Mucosa of gallbladder (tissue), 1 donor: ENCODE data around the gene CX3CR1. TPM values are rescaled to one million over a fixed set of nuclear protein-coding genes. Genes with fewer than 3 reads are reported as not detected.

ENCODE experiments used
- DNase-seq: peaks from one replicate; pipeline ENCODE4 v3.0.0-alpha.2; 2020; ENCODE audit warnings: low spot score
- total RNA-seq: library from RNA; stranded (reverse); gene quantifications from one replicate; pipeline ENCODE4 v1.2.1, GENCODE V29; 2021
- donor health status: DM: no; HTN: no; CAD: no.

CX3CR1 gene
- total RNA-seq, 1 donor from 2014 or later, result 22.6 TPM

DNA sequence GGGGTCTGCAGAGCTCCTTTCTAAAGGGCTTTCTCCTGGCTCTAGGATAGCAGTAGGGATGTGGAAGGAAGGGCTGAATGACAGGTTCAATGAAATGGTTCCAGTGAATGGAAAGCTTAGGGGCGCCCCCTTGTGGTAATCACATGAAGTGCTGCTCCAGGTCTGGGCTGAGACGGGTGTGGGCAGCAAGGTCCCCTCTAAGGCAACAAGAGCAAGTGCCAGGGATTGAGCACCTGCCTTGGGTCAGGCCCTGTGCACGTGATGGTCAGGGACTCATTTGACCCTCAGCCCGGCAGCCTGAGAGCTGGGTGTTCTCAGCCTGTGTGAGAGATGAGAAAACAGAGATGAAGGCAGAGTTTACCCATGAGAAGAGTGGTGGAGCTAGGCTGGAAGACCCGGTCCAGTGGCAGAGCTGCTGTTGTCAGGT lies 12.1 kb upstream of the CX3CR1 start:
- DNase-seq, result peak; percentile 62

DNA sequence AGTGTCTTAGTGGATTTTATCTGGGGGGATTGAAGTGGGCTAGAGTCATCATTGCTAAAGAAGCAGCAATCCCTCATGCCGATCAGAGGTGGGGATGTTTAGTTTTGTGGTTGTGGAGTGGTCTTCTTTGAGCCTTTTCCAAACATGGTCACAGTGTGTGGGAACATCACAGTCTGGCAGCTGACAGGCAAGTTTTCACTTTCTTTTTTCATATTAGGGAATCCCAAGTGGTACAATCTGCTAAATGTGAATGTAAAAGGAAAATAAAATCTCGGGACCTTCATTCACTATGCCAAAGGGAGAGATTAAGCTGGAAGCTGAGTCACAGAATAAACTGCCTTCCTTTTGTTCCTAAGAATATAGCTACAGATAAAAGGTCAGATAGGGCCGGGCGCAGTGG lies 10.4 kb upstream of the CX3CR1 start:
- DNase-seq, result no peak

DNA sequence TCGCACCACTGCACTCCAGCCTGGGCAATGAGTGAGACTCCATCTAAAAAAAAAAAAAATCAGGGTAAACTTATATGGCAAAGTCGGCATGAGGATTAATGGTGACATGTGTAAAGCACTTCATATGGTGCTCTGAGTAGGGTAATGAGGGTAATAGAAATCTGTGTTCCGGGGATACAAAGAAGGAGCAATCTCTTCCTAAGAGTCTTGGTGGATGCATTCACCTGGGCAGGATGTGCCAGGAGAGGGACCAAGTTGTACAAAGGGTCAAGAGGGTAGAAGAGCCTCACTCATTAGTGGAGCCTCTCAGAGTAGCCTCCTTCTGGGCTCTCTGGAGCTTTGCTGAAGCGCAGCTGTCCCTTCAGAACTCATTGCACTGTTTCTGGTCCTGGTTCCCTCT lies 9.3 kb upstream of the CX3CR1 start:
- DNase-seq, result no peak

DNA sequence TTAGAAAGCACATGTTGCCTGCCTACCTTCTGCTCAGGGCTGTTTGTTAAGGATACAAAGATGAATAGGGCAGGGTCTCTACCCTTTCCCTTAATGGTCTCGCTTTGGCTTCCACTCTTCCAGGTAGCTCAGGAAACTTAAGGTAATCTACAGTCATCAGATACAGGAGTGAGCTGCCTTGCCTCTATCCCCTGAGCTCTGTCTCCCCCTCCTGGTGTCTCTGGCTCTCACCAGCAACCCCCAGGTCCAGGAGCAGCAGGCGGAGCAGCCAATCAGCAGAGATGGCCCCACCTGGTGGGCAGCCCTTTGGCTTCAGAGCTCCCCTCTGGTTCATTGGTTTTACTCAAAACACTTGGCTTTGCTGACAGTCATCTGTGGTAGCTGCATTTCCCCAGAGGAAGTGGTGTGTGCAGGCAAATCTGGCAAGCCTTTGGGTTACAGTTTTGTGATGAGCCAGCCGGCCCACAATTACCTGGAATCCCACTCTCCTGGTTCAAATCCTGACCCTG lies 8.5 kb upstream of the CX3CR1 start:
- peak; percentile 77 for DNase-seq

DNA sequence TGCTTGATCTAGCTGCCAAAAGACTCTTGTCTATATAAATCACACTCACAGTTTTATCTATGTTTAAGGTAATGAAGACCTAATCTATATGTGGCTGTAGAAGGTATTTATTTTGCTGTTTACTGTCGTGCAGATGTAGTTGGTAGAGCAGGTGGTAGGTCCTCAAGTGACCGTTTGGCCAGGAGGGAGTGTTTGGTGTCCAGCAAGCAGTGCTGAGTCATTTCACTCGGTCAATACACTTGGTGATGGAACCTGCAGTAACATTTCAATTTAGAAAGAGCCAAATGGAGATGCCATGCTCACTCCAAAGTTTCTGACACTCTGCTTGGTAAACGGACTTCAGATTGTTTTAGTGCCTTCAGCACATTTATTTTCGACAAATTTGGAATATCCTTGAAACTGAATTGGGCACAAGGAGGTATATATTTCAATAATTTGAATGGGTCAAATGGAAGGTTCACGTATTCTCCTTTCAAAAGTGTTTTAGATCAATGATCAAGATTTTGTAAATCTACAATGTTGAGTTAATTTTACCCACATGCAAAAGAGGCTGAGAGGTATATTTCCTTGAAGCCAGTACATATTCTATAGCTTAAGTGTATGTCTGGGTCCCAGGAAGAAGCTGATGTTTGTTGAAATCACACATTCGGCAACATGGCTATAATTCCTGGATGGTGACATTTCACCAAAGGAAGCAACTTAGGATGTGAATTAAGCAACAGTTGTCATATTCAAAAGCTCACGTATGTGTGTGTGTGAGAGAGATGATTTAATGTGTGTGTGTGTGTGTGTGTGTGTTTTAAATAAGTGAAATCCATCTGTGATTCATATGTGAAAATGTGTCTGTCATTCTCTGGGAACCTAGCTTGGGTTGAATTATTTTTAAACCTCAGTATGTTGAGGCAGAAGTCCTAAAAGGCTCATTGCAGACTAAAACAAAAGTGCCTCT lies 7.7 kb upstream of the CX3CR1 start:
- no peak for DNase-seq

DNA sequence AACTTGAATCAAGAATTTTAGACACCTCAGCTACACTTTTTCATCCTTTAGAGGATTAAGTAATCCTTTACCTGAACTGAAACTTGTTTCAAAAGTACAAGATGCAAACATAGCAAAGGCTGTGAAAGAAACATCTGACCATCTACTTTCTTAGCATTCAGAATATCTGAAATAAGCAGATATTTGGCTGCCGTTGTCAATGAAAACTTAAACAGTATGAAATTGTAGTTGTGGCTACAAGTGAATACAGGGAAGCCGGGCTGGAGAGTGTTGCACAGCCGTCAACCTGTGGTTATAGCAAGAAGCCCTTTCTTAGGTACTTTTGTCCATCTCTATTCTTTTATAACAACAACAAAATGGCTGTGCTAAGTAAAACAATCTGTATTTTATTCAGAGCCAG lies 6.9 kb upstream of the CX3CR1 start:
- no peak for DNase-seq

DNA sequence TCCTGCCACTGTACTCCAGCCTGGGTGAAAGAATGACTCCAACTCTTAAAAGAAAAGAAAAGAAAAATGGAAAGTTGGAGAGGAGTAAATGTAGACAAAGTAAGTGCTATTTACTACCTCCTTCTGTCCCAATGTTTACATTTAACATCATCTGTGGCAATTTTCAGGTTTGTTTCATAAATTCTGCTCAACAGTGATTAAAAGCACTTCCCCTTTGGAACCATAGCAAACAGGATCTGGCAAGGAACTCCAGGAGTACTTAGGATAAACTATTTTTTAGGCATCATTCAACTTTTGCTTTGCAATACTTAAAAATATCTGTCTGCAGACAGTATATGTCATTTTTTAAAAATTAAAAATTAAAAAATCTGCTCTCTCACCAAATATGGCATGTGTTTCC lies 5.5 kb upstream of the CX3CR1 start:
- DNase-seq, result no peak

DNA sequence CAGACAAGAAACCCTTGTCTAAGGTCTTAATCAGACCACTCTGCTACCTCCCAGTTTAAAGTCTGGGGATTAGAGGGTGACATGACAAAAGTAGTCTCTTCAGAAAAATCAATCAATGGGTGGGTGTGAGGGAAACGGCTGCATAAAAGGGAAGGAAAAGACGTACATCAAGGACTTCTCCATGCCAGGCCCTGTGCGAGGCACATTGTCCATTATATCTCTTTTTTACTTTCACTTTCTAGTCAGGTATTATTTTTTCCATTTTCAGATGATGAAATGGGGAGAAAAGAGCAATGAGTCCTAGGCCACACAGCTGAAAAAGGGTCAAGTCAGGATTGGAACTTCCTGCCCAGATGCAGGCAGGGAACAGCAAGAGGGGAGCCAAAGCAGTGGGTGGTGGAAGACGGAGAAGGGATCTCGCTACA lies 4.6 kb upstream of the CX3CR1 start:
- no peak for DNase-seq

DNA sequence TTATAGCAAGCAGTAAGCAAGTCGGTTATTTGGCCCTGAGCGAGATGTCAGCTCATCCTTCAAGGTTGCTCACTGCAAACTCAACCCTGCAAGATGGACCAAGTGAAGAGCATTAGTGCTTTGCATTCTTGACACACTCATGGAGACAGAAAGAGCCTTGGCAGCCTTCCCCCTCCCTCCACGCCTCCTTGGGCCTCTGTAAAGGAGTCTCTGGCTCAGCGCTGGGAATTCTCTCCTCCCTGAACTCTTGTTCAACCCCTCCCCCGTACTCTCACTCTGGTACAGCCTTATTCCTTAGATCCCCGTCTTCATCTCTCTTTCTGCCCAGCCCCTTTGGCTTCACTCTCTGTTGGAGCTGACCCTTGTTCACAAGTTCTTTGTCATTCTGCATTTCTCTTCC lies 2.2 kb upstream of the CX3CR1 start:
- no peak for DNase-seq

DNA sequence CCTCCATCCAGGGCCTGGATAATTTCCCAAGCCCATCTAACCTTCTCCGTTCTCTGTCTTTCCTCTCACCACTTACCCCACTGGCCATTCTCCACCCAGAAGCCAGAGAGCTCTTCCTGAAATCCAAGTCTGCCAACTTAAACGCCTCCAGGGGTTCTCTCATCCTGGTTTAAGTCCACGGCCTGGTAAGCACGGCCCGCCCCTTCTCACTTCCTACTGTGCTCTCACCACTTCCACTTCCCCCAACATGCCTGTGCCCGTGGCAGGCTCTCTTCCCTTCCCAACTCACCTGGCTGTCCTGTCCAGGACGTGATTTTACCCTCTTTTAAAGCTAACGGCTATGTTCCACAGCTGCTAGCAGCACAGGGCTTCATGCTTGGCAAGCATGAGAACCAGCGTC lies 1.7 kb upstream of the CX3CR1 start:
- no peak for DNase-seq

DNA sequence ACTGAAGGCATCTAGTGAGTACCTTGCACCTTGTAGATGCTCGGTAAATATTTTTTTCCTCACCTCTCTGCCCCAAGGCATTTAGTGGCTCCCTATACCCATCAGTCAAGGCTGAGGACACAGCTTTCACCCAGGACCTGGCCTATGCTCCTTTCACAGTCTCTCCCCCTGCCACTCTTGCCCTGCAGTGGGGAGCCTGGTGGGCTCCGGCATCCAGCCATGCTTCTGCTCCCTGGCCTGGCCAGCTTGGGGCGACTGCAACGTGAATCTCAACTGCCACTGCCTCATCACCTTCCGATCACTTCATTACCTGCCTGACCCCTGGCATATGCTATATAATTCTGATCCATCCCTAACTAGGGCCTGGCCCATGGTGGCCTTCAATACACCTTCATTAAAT lies 735 bp upstream of the CX3CR1 start:
- no peak for DNase-seq

DNA sequence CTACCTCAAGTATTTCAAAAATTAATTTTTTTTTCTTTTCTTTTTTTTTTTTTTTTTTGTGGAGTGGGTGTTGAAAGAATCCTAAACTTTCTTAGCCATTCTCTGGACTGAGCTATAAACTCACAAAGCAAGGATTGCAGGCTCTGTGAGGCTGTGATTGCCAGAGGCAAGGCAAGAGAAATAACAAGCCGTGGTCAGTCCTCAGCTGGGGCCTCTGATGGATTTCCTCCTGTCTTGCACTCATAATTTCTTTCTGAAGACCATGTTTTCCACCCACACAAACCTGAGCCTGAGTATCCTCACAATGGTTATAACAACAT lies 1.3 kb downstream of the CX3CR1 start:
- no peak for DNase-seq

DNA sequence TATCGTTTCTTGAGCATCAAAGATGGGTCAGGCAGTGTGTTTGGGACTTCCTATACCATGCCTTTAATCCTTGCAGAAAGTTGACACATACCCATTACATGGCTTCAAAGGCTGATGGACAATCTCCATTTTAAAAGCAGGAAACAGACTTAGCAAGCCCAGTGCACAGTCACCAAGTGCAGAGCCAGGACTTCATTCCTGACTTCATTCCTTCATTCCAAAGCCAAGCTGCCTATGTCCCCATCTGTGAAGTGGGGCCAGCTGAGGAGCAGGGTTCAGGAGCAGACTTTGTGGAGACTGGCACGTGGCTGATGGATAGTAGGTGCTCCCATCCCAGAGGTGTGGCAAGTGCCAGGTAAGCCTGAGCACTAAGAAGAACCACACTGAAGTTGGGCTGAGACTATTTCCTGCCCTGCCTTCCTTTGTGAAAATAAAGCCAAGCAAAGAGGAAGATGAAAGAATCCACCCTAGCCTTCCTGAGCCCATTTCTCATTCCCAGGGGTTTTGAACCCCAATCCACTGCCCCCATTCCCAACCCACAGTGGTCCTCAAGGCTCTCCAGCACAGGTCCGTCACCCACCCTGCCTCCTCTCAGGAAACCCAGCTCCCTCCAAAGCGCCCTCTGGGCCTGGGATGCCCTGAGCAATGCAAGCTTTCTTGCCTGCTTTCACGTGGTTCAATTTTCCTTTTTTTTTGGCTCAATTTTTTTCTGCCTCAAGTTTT lies 1.8 kb downstream of the CX3CR1 start:
- no peak for DNase-seq

DNA sequence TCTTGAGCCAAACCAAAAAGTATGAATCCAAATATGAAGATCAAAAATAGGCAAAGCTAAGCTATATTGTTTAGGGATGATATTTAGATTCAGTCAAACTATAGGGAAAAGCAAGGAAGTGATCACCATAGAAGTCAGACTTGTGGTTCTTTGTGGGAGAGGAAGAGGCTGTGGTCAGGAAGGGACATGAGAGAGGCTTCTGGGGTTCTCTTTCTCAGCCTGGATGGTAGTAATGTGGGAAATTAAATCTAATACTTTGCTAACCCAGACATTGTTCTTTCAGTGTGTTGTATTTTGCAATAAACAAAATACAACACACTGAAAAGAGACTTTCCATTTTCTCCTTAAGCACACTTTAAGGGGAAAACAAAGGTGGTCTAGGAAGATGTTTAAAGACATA lies 3.1 kb downstream of the CX3CR1 start:
- DNase-seq, result no peak

DNA sequence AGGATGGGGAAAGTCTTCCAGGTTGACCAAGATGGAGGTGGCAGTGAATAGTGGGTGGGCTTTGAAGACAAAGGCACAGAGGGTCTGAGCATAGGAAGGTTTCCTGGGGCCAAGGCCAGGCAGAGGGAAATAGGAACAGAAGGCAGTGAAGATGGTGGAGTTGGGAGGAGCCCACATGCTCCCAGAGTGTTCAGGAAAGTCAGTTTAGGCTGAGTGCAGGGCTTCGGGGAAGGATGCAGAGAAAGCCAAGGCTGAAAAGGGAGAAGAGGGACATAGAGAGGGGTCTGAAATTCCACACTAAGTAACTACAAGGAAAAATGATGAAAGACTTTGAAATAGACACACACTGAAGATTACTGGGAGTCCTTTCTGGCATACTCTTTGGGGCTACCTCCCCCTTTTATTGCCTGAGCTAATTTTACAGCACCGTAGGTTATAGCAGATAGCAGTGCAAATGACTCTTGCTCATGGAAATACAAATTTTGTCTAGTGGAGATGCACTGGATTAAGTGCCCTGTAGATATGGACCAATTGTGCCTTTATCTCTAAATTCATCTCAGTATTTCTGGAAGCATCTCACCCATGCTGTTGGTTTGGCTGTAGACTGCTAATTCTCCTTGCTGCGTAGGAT lies 3.8 kb downstream of the CX3CR1 start:
- DNase-seq, result no peak

DNA sequence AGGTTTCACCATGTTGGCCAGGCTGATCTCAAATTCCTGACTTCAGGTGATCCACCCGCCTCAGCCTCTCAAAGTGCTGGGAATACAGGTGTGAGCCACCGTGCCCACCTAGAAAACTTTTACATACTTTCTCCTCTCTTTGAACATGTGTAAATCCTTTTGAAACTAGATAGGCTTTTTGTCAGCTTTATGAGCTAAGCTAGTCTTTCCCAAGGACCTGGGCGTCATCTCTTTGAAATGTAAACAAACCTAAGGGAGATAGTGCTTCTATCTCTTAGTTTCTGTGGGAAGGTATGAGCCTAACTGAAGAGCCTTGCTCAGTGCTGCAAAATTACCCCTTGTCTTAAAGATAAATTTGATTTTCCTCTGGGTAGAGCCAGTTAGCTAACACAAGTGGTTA lies 4.8 kb downstream of the CX3CR1 start:
- DNase-seq, result no peak

DNA sequence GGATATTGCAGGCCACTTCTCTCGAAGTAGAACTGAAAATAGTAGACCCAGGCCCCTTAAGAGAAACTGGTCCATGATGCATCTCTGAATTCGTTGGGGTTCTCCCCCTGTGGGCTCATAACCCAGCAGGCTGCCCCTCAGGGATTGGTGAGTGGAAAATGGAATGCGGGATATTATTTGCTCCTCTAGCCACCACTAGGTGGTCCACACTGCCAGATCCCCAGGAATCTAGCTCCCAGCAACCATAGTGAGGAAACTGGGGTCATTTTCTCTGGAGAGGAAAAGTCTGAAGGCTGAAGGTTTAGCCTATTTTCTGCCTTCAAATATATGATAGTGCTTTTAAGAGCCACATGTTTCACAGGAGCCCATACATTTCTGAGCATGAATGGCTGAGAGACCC lies 6.7 kb downstream of the CX3CR1 start:
- DNase-seq, result no peak

DNA sequence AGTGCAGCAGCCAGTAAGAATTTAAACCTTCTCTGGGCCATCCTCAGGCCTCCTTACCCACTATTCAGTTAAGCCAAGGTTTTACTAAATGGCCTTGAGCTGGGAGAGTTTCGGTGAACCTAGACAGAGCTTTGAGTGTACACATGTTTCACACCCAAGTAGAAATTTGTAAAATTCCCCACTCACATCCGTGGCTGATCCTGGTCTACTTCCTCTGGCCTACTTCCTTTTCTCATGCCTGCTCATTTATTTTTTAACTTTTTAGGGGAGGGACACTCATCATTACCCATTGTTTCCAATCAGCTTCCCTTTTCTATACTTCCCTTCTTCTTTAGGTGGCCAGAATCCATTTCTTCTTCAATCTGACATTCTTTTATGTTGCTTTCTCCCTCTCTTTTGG lies 7.6 kb downstream of the CX3CR1 start:
- no peak for DNase-seq

DNA sequence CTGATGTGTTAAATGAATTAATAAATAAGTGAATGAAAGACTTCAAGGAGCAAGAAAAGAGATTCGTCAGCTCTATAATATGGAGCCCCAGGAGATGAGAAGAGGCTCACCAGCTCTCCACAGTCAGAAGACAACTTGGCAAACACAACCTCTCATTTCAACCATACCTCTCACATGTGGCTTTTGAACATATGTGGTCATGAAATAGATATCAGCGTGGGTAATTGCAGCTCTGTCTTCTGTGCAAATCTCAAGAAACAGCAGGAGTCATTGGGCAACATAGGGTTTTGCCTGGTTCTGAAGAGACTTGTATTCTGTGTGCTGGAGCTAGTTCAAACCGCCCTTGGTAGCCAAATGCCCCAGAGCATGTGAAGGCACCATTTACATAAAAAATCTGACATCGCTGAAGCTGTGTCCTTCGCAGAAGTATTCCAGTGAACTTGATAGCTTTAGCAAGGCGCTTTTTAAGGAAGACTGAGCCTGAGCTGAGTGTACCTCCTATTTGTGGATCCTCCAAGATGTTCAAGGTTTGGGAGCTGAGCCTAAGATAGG lies 8.4 kb downstream of the CX3CR1 start:
- DNase-seq, result no peak

DNA sequence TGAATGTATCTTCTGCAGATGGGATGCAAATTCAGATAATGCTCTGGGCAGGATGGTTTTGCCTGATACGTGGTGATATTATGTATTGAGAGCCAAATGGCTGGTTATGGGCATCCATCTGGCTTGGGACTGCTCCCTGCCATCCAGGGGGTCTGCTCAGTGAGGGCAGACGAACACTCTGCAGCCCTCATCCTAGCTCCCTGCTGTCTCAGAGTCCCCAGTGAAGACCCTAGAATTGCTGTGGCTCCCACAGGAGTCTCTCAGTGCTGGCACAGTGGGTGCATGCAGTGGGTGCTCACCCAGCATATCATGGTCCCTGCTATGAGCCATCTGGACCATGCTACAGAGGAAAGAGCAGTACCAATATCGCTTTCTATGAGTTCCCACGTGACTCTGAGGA lies 10.3 kb downstream of the CX3CR1 start:
- no peak for DNase-seq

DNA sequence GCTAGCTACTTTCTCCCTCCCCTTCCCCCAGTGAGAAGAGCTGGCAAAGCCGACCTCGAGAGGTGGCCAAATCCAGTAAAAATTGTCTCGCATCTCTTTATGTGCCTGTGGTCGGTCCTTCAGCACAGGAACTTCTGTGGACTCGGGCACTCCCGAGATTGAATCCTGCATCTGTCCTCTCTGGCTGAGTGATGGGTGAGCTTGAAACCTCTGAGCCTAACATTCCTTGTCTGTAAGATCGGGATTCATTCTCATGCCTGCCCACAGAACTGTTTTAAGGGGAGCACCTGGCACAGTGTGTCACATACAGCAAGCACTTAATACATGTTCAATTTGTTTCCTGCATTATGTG lies 11.3 kb downstream of the CX3CR1 start:
- DNase-seq, result no peak
